Fibroblast of skin of left biceps (primary cell): ENCODE data around the gene SNRPA1.
A peak's percentile ranks its signal among the peaks of the same experiment; 100 is the strongest.
"Not testable (repeated sequence)": the region's sequence is repeated elsewhere in the genome, so short reads cannot be mapped to it uniquely, and the experiment has no call there.

Source experiments
- DNase-seq, 2 experiments: peaks; one replicate each; pipeline ENCODE4 v3.0.0-alpha.2; 2013; ENCODE audit warnings: low read depth in 2 of 2

Gene SNRPA1

GRCh38 chr15:101296418-101297405 is 1.7 kb upstream of the SNRPA1 start:
- DNase-seq = no peak

DNA sequence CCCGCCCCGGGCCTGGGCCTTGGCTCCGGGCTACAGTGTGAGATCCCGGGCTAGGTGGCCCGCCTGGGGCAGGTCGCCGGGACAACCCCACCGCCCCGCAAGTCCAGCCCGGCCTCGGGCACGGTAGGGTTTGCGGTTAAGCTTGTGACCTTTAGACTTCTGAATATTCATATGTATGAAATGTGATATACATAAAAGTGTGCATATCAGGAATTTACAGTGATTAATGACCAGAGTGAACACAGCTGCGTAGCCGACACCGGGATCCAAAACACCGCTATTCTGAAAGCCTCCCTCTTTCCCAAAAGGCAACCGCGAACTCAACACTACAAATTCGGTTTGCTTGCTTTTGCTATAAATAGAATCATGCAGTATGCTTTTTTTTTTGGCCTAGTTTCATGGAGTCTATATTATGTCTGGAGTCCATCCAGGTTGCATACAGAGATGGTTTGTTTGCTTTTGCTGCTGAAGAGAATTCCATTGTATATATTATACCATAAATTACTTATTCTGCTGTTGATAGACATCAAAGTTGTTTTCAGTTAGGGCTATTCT is 636 bp upstream of the SNRPA1 start:
- peak; percentile 51 to 62 for DNase-seq

DNA sequence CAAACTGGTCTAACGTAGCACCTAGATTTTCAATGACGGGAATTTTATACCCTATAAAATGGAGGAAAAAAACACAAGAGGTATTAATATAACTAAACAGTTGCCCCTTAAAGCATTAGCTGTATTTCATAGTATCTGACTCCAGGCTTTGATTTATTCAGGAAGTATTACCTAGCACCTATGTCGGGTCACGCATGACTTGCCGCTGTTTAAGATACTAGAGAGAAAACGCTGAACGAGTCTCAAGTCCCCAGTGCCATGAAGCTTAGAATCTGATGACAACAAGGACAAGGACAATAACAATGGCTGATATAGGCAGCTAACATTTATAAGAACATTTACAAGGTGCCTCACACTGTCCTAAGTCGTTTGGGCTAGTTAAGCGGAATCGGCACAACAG is 1.9 kb downstream of the SNRPA1 start:
- no peak for DNase-seq

DNA sequence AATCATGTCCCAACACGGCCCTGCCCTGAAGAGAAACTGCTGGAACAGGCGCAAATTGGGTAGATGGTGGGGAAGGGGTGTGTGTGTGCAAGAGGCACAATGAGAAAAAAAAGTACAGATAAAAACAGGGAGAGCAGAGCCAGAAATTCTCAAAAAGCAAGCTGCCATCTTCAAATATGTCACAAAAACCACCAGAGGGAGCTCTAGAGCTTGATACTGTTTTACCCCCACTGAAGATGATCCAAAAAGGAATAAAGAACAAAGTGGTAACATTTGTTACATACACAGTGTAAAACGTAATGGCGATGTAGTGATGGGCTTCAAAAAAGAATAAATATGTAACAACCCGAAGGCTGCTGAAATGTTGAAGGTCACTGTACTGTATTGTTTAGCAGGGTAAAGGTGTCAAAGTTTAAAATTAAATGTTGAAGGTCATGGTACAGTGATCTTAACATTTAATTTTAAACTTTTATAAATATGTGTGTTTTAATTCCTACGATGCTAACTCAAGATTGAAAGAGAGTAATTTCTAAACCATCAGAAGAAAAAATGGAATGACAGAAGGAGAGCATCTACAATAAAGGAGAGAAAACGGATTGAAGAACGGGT is 6.0 kb downstream of the SNRPA1 start:
- no peak for DNase-seq

DNA sequence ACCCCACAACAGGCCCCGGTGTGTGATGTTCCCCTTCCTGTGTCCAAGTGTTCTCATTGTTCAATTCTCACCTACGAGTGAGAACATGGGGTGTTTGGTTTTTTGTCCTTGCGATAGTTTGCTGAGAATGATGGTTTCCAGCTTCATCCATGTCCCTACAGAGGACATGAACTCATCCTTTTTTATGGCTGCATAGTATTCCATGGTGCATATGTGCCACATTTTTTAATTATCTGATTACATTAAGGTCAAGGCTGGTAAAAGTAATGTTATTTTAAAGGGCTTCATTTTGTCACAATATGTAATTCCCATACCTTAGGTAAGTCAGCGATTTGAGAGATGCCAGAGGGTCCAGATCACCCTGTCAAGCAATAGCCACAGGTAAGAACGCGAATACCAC is 7.7 kb downstream of the SNRPA1 start:
- DNase-seq = not testable (repeated sequence)

- DNase-seq = no peak
Measured at GRCh38 chr15:101286471-101287114, 8.5 kb downstream of the SNRPA1 start.

DNA sequence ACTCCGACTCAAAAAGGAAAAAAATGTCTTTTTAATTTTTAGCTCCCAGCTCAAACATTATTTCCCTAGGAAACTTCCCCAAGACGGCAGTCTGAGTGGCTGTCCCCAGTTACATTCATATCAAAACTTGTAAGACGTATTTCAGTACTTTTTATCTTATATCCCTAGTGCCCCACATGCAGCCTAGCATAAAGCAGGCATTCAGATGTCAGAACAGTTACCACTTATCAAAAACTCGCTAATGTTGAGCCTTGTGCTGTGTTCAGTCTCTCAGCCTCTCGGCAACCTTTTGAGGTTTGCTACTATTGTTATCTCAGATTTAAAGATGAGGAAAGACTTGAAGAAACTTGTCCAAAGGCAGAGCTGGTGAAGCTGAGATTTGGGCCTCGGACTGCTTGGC is 11.1 kb downstream of the SNRPA1 start:
- no peak for DNase-seq

DNA sequence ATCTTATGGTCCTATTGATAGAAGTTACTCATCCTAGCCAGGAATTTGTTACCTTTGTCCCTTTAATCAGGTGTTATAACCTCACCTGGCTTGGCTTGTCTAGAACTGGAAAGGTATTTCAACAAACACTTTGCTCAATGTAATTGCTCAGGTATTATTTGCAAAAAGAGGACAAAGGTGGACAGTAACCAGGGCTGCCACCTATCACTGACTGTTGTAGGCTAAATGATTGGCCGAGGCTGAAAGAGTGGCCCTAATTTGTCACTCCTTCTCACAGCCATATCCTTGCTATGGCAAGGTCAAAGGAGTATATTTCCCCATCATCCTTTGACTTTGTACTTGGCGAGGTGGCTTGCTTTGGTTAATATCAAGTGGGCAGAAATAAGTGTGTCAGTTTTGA is 15.0 kb downstream of the SNRPA1 start:
- no peak for DNase-seq

DNA sequence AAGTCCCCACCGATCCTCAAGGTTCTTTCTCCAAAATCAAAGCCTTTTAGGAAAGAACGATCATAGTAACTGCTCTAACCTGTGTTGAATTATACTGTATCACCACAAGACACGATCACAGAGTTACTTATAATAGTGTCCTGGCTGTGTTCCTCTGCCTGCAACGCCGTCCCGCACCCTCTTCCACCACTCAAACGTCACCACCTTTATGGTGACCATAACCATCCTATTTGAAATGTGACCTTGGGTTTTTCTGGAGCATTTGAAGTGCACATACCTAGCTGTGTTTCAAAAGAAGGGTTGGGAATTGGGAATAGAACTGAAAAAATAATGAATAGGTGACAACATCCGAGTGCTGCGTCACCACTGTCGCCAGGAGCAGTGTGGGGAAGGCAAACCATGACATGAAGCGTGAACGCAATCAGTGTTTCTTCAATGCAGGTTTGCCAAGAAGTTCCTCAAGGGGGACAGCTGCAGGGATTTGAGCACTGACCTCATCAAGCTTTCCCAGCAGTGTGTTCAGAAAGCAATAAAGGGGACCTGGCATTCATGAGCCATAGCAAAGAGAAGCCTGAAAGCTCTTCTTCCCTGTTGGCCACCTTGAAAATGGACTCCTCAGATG is 17.0 kb downstream of the SNRPA1 start:
- no peak for DNase-seq

- DNase-seq = peak; percentile 70 to 71
Measured at GRCh38 chr15:101277038-101277822, 17.8 kb downstream of the SNRPA1 start, which contains the start of gene SELENOS. TSS of gene SELENOS (minus strand) at chr15:101277485. CDS start at chr15:101277417, 68 bp downstream.

DNA sequence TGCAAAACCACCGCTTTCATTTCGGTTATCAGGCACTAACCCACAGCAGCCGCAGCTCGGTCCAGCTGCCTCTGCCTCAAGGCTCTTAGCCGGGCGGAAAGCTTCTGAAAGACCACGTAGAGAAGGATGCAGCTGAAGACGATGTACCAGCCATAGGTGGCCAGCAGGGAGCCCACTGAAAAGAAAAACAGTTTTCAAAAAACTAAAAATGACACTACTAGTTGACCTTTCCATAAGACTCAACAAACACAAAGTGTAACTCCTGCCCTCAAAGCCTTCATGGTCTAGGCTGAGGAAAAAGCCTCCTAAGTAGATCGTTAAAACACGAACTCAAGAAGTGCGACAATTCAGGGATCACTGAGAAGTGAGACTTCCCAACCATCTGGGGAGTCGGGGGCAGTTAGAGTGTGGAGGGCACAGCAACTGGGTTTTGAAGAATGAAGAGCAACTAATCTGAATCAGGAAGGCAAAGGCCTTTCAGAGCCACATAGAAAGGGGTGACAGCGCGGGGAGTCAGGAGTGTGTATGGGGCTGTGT is 18.5 kb downstream of the SNRPA1 start:
- DNase-seq = no peak

DNA sequence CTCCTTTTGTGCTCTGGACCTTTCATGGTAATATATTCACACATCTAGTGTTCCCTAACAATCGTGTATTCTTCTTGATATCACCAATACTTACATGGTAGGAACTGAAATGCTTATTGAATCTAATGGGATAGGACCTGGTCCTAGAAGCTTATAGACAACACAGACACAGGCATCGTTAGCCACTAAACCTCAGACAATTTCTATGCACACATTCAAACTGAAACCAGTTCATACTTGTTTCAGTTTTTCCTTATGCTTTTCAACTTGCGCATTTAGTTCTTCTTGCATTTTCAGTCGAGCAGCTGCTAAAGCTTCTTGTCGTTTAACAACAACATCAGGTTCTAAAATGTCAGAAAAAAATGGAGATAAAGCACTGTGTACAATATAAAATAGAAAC is 20.0 kb downstream of the SNRPA1 start:
- DNase-seq = no peak

DNA sequence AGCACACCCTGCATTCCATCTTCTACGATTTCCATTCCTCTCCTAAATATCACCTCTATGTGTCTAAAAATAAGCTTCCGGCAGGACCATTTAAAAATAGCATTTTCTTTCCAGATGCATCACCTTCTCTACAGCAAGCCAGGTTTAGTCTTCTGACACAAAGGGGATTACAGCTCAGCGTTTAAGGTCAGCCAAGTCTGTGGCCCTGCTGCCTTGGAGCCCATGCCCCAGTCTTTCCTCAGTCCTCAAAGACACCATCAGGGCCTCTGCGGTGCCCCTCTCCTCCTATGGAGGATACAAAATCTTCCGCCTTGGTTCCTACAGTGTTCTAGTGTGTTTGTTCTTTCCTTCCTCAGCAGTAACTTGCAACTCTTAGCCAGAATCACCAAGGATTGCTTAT is 21.5 kb downstream of the SNRPA1 start:
- DNase-seq = no peak

GRCh38 chr15:101272584-101272983 is 22.5 kb downstream of the SNRPA1 start:
- no peak for DNase-seq

- no peak for DNase-seq
Measured at GRCh38 chr15:101269479-101270223, 25.4 kb downstream of the SNRPA1 start.

- DNase-seq = no peak
Measured at GRCh38 chr15:101267320-101268104, 27.5 kb downstream of the SNRPA1 start.

- DNase-seq = no peak
Measured at GRCh38 chr15:101266787-101267186, 28.3 kb downstream of the SNRPA1 start.

GRCh38 chr15:101266034-101266433 is 29.0 kb downstream of the SNRPA1 start:
- DNase-seq = peak; percentile 62 to 66
